ENCODE data around the gene MLPH.
A peak's percentile ranks its signal among the peaks of the same experiment; 100 is the strongest.

The MLPH gene

DNA sequence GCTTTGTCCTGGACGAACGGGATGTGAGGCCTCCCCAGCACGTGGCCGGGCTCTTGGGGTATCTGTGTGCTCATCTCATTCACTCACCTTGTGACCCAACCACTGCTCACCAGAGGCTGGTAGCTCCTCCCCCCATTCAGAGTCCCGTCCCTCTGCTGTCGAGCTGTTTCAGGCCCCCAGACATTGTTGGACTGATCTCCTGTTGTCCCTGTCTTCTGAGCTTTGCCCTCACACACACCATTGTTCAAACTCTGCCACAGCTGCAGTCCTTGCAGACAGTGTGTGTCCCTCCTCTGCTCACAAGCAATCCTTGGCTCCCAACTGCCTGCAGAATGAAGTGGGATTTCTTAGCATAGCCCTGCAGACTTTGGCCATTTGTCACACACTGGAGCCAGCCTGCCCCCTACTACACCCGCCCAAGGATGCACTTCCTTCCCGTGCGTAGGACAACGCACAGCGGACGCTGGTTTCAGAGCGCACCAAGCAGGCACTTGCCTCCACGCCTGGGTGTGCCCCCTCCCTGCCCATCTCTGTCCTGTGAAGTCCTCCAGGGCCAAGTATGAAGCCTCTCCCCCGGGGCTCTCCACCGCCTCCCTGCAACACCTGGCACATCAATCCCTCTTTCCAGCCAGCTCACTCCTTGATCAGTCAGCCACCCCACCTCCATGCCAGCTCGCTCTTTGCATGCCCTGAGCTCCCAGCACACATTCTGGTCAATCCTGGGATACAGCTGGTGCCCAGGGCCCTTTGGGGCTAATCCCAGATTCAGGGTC, 62.8 kb downstream of the MLPH start:
- DNase-seq: no peak

GRCh38 chr2:237551071-237551574, 64.1 kb downstream of the MLPH start:
- no peak for DNase-seq

DNA sequence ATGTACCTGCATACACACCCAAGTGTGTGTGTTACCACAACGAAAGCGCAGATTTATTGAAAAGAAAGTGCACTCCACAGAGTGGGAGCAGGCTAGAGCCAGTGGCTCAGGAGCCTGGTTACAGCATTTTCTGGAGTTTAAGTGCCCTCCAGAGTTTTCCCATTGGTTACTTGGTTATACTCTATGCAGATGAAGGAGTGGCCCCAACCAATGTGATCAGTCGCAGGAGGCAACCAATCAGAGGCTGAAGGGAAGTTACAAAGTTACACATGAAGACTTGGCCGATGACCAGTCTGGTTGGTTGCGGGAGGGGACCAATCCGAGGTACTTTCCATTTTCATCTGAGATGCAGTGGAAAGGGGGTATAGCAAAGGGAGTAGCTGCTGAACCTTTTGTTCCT, 65.9 kb downstream of the MLPH start:
- DNase-seq: no peak

DNA sequence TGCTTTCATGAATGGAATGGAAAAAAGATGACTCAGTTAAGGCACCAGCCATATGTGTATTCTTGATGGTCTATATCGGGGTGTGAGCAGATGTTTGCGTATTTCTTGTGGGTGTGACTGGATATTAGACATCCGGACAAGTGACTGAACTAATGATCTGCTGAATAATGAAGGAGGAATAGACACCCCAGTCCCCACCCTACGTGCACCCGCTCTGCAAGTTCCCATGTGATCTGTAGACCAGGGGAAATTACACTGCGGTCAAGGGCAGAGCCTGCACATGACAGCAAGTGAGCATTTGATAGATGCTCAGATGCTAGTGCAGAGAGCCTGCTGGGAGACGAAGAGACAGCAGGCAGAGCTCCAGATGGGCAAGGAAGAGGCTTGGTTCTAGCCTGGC, 66.9 kb downstream of the MLPH start:
- no peak for DNase-seq

DNA sequence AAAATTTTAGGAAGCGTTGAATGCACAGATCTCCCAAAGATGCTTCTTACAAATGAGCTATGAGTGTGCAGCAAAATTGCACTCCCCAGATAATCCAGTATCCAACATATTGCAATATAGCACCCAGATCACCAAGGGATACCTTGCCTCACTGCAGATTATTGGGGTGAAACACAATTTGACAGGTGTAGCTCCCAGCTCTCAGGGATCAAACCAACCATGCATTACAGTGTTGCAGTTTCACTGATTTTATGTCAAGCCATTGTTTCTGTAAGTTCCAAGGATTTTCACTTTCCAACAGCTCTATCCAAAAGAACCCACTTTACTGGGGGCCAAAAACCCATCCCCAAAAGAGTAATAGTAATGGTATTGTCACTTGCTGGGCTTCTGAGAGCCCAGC, 68.5 kb downstream of the MLPH start:
- DNase-seq: no peak

- no peak for DNase-seq
Observed at GRCh38 chr2:237556773-237557632, 70.0 kb downstream of the MLPH start.

- DNase-seq: no peak
Observed at GRCh38 chr2:237557633-237558015, 70.6 kb downstream of the MLPH start.

GRCh38 chr2:237558961-237559641, 72.0 kb downstream of the MLPH start:
- DNase-seq: peak; percentile 73

DNA sequence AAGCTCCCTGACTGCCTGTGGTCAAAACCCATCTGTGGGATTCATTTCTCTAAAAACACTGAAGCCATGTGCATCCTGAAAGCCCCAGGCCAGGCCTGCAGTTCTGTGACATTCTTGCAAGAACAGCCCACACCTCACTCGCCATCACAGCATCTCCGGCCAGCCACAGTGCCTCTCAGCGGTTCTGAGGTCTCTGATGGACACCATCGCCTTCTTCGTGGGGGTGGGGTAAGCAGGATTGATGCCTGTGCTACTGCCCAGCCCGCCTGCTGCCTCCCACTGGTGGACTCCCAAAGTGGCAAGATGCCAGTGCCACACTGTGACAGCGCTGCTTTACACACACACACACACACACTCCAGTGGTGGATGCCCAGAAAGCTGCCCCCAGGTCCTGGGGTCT, 74.2 kb downstream of the MLPH start:
- DNase-seq: no peak

- DNase-seq: no peak
Observed at GRCh38 chr2:237563816-237564215, 76.8 kb downstream of the MLPH start.

DNA sequence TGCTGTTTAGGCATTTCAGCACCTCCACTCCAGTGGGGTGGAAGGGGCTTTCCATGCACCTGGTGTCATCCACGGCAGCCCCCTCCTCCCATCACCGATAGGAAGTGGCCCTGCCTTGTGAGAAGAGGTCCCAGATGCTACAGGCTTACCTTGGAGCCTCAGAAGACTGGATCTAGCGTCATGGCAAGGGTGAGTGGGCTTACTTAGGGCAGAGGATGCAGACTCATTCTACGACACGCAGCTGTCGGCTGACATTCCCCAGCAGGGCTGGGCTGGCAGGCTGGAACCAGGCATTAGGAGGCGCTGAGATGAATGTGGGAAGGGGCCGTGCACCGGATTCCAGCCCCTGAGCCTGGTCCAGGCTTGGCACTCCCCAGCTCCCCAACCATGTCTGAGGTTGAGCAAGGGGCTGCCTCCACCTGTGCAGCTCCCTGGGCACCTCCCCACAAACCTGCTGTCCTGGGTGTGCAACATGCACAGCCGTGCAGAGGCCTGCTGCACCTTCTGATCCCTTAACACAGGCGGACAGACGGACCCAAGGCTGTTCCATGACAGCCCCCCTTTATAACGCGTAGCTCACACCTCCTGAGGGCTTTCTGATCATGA, 77.6 kb downstream of the MLPH start:
- no peak for DNase-seq

DNA sequence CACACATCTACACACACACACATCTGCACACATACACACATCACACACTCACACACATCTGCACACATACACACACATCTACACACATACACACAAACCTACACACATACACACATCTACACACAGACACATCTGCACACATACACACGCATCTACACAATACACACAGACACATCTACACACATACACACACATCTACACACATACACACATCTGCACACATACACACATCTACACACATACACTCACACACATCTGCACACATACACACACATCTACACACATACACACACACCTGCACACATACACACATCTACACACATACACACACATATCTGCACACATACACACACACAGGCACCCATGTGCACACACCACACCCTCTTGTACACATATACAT, 78.9 kb downstream of the MLPH start:
- no peak for DNase-seq

- no peak for DNase-seq
Observed at GRCh38 chr2:237566401-237567235, 79.6 kb downstream of the MLPH start, which contains the start of gene PRLH. PRLH (plus strand) TSS chr2:237566574; CDS start chr2:237566574, 0 bp downstream.

DNA sequence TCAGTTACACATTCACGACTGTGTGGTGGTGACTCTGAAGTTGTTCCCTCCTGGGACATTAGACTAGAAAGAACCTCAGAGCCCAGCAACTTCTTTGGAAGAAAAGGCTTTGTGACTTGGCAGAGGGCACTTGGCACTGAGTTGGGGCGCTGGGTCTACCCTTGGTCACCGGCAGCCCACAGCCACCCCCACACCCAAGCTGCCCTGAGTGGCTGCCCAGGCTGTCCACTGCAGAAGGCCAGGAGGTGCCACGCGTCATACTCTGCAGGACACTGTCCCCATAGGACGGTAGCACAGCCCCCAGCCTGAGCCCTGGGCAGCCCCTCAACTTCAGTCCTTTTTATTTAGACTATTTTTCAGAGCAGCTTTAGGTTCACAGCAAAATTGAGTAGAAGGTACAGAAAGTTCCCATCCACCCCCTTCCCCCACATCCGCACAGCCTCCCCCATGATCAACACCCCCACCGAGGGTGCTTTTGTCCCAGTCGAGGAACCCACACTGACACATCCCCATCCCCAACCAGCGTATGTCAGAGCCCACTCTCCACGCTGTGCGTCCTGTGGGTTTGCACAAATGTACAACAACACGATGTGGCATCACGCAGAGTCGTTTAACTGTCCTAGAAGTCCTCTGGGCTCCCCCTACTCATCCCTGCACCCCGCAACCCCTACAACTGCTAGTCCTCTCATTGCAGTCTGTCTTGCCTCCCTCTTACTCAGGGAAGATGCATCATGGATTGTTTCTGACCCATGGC, 80.4 kb downstream of the MLPH start:
- DNase-seq: no peak

GRCh38 chr2:237568121-237568660, 81.1 kb downstream of the MLPH start:
- DNase-seq: no peak

- no peak for DNase-seq
Observed at GRCh38 chr2:237569041-237569440, 82.0 kb downstream of the MLPH start.

DNA sequence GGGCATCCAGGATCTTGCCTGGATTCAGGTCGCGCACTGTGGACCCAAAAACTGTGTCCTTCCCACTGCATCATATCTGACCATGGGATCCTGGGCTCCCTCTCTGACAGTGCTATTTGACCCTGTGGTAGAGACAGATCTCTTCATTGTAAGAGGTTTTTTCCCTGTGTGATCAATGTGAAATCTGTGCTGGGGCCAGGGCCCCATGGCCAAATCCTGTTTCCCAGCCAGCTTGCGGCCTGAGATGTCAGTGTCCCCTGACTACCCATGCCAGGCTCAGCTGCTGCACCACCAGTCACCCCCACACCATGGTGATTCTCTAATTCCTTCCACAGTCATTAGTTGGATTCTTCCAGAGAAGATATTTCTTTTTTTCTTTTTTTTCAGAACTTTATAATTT, 82.8 kb downstream of the MLPH start:
- DNase-seq: no peak

GRCh38 chr2:237570776-237571335, 83.8 kb downstream of the MLPH start:
- DNase-seq: no peak

GRCh38 chr2:237571551-237571950, 84.5 kb downstream of the MLPH start:
- DNase-seq: no peak

- DNase-seq: peak; percentile 75
Observed at GRCh38 chr2:237572021-237572741, 85.1 kb downstream of the MLPH start.

Data from NCI-H1694 treated with DMSO at 0.1 percent for 48 hours (cell line).